HEK293 (cell line): ENCODE results near the gene BAG2.

Experiments
- CTCF ChIA-PET: fragments of 350-600 bp; formaldehyde crosslinking; extraction: SDS; loops from one replicate; lab custom pipeline; 2021; ENCODE audit warnings: antibody characterized with exemption; lab: Yijun Ruan, JAX
- POLR2A ChIA-PET: fragments of 300-600 bp; formaldehyde crosslinking; extraction: SDS; loops from one replicate; lab custom pipeline; 2020; ENCODE audit warnings: antibody characterized with exemption, inconsistent platforms; lab: Yijun Ruan, JAX
- H3K27ac ChIP-seq: fragments of 200-500 bp; sonication (Bioruptor generic); 2 replicates; pipeline ENCODE4 v1.5.1; 2014; ENCODE audit warnings: low read depth, low read length, control low read depth, inconsistent platforms; ENCODE audit errors: extremely low read depth
- H3K36me3 ChIP-seq, 2 experiments: fragments of 200-500 bp in 1 of 2; sonication (Bioruptor generic) in 1 of 2; 1 replicate in 1 of 2; 2 replicates in 1 of 2; pipeline ENCODE4 v1.5.1; 2014 to 2017; ENCODE audit warnings: inconsistent platforms in 2 of 2, low read length in 2 of 2; ENCODE audit not compliant: control insufficient read depth in 2 of 2, insufficient read depth in 1 of 2
- H3K4me1 ChIP-seq: fragments of 200-500 bp; sonication (Bioruptor generic); 2 replicates; pipeline ENCODE4 v1.5.1; 2014; ENCODE audit warnings: mild to moderate bottlenecking, low read length, inconsistent platforms; ENCODE audit not compliant: control insufficient read depth, insufficient read depth
- H3K4me3 ChIP-seq: 2 replicates; pipeline ENCODE4 v1.5.1; 2011; ENCODE audit warnings: low read depth, mild to moderate bottlenecking, control low read depth, low read length, moderate library complexity
- H3K9me3 ChIP-seq: fragments of 200-500 bp; sonication (Bioruptor generic); 2 replicates; pipeline ENCODE4 v1.5.1; 2014; ENCODE audit warnings: low read depth, low read length, inconsistent platforms; ENCODE audit not compliant: control insufficient read depth, insufficient read depth
- FEZF1 ChIP-seq: fragments of 450-650 bp; formaldehyde crosslinking; IDR thresholded peaks from 2 replicates; pipeline ENCODE4 v1.5.1; 2016; ENCODE audit warnings: missing biosample characterization, missing genetic modification characterization
- GFI1B ChIP-seq: fragments of 450-650 bp; formaldehyde crosslinking; IDR thresholded peaks from 2 replicates; pipeline ENCODE4 v1.5.1; 2016; ENCODE audit warnings: missing biosample characterization, missing genetic modification characterization
- IKZF3 ChIP-seq: fragments of 450-650 bp; IDR thresholded peaks from 2 replicates; pipeline ENCODE4 v1.5.0; 2018; ENCODE audit warnings: missing biosample characterization, mild to moderate bottlenecking, missing genetic modification characterization, moderate library complexity
- KLF8 ChIP-seq: fragments of 450-650 bp; formaldehyde crosslinking; IDR thresholded peaks from 2 replicates; pipeline ENCODE4 v1.5.1; 2016; ENCODE audit warnings: missing biosample characterization, missing genetic modification characterization
- SCRT1 ChIP-seq: fragments of 450-650 bp; formaldehyde crosslinking; IDR thresholded peaks from 2 replicates; pipeline ENCODE4 v1.5.1; 2016; ENCODE audit warnings: missing biosample characterization, missing genetic modification characterization, borderline replicate concordance
- TCF7L2 ChIP-seq: IDR thresholded peaks from 2 replicates; pipeline ENCODE4 v1.6.1; 2011; ENCODE audit warnings: low read depth, mild to moderate bottlenecking, inconsistent platforms, low read length, moderate library complexity, borderline replicate concordance
- ZBTB1 ChIP-seq: fragments of 450-650 bp; formaldehyde crosslinking; IDR thresholded peaks from 2 replicates; pipeline ENCODE4 v1.5.1; 2016; ENCODE audit warnings: missing biosample characterization, missing genetic modification characterization
- ZNF16 ChIP-seq: fragments of 450-650 bp; formaldehyde crosslinking; IDR thresholded peaks from 2 replicates; pipeline ENCODE4 v1.5.1; 2016; ENCODE audit warnings: low read depth, missing biosample characterization, missing genetic modification characterization
- ZNF341 ChIP-seq: fragments of 450-650 bp; formaldehyde crosslinking; IDR thresholded peaks from 2 replicates; pipeline ENCODE4; 2016; ENCODE audit warnings: low read depth, missing biosample characterization, missing genetic modification characterization
- ZNF629 ChIP-seq: fragments of 450-650 bp; formaldehyde crosslinking; IDR thresholded peaks from 2 replicates; pipeline ENCODE4 v1.5.1; 2017; ENCODE audit warnings: missing biosample characterization, missing genetic modification characterization
- ZNF660 ChIP-seq: fragments of 450-650 bp; IDR thresholded peaks from 2 replicates; pipeline ENCODE4 v1.5.1; 2018; ENCODE audit warnings: missing biosample characterization, mild to moderate bottlenecking, missing genetic modification characterization
- ZNF837 ChIP-seq: fragments of 450-650 bp; formaldehyde crosslinking; IDR thresholded peaks from 2 replicates; pipeline ENCODE4 v1.5.1; 2016; ENCODE audit warnings: missing biosample characterization, missing genetic modification characterization
- TF ChIP-seq, protein P1 (sequence below): fragments of 450-650 bp; formaldehyde crosslinking; IDR thresholded peaks from 2 replicates; pipeline ENCODE4 v1.5.1; 2017; ENCODE audit warnings: missing biosample characterization, missing genetic modification characterization
- TF ChIP-seq, protein P2 (sequence below): fragments of 450-650 bp; formaldehyde crosslinking; IDR thresholded peaks from 2 replicates; pipeline ENCODE4 v1.5.1; 2016; ENCODE audit warnings: missing biosample characterization, missing genetic modification characterization, low read depth
- TF ChIP-seq, protein P3 (sequence below): fragments of 450-650 bp; formaldehyde crosslinking; IDR thresholded peaks from 2 replicates; pipeline ENCODE4 v1.5.1; 2017; ENCODE audit warnings: missing biosample characterization, missing genetic modification characterization
- TF ChIP-seq, protein P4 (sequence below): fragments of 450-650 bp; formaldehyde crosslinking; IDR thresholded peaks from 2 replicates; pipeline ENCODE4 v1.5.1; 2017; ENCODE audit warnings: missing biosample characterization, missing genetic modification characterization
- TF ChIP-seq, protein P5 (sequence below): fragments of 450-650 bp; formaldehyde crosslinking; IDR thresholded peaks from 2 replicates; pipeline ENCODE4 v1.5.1; 2016; ENCODE audit warnings: missing biosample characterization, missing genetic modification characterization

BAG2 gene

DNA sequence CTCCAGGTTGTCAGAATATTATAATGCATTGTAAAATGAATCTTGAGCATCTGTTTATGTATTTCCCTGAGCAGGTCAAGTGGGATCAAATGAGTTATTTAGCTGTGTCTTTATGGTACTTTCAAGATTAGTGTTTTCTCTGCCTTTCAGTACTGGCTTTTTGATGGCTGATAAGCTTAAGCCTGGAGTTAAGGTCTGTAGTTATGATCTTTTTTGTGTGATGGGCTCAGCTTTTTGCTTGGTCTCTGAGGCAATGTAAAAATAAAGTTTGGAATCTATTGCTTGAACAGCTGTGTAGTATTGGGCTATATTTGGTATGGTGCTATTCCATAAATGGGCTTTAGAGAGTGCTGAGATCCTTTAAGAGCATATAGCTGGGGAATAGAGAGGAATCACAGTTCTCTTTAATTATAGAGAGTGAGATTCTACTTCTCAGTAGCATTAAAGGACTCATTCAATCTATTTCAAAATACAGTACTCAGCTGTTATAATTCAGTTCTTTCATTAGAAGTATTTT, 41.4 kb upstream of the BAG2 start:
- ChIA-PET CTCF (interaction anchor here (0.5 to 1.0 kb wide), 5 partner anchors 11 to 779 kb away, joined by 3 read pairs; no protein-coding TSS in a partner anchor), POLR2A (no interaction called here)
- H3K9me3 ChIP-seq = no peaks in the 10 kb centered on the region
- TF ChIP-seq, protein P1, sequence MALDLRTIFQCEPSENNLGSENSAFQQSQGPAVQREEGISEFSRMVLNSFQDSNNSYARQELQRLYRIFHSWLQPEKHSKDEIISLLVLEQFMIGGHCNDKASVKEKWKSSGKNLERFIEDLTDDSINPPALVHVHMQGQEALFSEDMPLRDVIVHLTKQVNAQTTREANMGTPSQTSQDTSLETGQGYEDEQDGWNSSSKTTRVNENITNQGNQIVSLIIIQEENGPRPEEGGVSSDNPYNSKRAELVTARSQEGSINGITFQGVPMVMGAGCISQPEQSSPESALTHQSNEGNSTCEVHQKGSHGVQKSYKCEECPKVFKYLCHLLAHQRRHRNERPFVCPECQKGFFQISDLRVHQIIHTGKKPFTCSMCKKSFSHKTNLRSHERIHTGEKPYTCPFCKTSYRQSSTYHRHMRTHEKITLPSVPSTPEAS (tag by site-specific recombination) = no peak
- TF ChIP-seq FEZF1 (tag by site-specific recombination) = peak; percentile 24; the same call in 1 of the 2 replicates
- TF ChIP-seq, protein P2, sequence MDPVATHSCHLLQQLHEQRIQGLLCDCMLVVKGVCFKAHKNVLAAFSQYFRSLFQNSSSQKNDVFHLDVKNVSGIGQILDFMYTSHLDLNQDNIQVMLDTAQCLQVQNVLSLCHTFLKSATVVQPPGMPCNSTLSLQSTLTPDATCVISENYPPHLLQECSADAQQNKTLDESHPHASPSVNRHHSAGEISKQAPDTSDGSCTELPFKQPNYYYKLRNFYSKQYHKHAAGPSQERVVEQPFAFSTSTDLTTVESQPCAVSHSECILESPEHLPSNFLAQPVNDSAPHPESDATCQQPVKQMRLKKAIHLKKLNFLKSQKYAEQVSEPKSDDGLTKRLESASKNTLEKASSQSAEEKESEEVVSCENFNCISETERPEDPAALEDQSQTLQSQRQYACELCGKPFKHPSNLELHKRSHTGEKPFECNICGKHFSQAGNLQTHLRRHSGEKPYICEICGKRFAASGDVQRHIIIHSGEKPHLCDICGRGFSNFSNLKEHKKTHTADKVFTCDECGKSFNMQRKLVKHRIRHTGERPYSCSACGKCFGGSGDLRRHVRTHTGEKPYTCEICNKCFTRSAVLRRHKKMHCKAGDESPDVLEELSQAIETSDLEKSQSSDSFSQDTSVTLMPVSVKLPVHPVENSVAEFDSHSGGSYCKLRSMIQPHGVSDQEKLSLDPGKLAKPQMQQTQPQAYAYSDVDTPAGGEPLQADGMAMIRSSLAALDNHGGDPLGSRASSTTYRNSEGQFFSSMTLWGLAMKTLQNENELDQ (tag by site-specific recombination) = no peak
- TF ChIP-seq, protein P3, sequence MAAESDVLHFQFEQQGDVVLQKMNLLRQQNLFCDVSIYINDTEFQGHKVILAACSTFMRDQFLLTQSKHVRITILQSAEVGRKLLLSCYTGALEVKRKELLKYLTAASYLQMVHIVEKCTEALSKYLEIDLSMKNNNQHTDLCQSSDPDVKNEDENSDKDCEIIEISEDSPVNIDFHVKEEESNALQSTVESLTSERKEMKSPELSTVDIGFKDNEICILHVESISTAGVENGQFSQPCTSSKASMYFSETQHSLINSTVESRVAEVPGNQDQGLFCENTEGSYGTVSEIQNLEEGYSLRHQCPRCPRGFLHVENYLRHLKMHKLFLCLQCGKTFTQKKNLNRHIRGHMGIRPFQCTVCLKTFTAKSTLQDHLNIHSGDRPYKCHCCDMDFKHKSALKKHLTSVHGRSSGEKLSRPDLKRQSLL = no peak
- TF ChIP-seq ZNF629 (tag by site-specific recombination) = no peak
- TF ChIP-seq, protein P4, sequence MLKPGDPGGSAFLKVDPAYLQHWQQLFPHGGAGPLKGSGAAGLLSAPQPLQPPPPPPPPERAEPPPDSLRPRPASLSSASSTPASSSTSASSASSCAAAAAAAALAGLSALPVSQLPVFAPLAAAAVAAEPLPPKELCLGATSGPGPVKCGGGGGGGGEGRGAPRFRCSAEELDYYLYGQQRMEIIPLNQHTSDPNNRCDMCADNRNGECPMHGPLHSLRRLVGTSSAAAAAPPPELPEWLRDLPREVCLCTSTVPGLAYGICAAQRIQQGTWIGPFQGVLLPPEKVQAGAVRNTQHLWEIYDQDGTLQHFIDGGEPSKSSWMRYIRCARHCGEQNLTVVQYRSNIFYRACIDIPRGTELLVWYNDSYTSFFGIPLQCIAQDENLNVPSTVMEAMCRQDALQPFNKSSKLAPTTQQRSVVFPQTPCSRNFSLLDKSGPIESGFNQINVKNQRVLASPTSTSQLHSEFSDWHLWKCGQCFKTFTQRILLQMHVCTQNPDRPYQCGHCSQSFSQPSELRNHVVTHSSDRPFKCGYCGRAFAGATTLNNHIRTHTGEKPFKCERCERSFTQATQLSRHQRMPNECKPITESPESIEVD (tag by site-specific recombination) = peak; percentile 39
- H3K27ac ChIP-seq = no peak overlapping the region
- peaks cover 25 to 36% of the 10 kb centered on the region in 2 experiments for H3K36me3 ChIP-seq
- peaks cover 7% of the 10 kb centered on the region; the same call in 1 of the 2 replicates for H3K4me1 ChIP-seq
- no peak overlapping the region for H3K4me3 ChIP-seq

DNA sequence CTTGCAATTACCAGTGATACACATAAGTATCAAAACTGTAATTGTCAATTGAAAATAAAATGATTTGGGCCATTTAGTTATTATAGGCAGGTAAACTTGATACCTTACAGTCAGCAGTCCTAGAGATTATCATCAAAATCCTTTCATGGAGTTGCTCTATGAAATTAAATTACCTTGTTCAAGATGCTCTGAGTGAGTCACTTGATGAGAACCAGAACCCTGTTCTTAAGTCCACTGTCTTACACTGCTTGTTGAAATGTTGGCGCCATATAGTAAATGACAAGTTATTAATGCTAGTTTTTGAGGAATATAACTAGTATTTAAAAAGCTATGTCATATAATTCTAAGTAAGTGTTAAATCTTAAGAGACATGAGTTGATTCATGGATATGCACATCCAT, 37.2 kb upstream of the BAG2 start:
- no peaks in the 10 kb centered on the region for H3K4me1 ChIP-seq
- no peak for TF ChIP-seq ZBTB1 (tag by site-specific recombination)
- no peak for TF ChIP-seq ZNF341
- TF ChIP-seq IKZF3 (tag by site-specific recombination) = no peak
- TF ChIP-seq SCRT1 = no peak
- TF ChIP-seq ZNF660 (tag by site-specific recombination) = no peak
- TF ChIP-seq GFI1B (tag by site-specific recombination) = no peak
- no peak for TF ChIP-seq ZNF837
- no peak for TF ChIP-seq ZNF16
- no peak for TF ChIP-seq KLF8 (tag by site-specific recombination)
- no peak for TF ChIP-seq TCF7L2
- TF ChIP-seq, protein P5, sequence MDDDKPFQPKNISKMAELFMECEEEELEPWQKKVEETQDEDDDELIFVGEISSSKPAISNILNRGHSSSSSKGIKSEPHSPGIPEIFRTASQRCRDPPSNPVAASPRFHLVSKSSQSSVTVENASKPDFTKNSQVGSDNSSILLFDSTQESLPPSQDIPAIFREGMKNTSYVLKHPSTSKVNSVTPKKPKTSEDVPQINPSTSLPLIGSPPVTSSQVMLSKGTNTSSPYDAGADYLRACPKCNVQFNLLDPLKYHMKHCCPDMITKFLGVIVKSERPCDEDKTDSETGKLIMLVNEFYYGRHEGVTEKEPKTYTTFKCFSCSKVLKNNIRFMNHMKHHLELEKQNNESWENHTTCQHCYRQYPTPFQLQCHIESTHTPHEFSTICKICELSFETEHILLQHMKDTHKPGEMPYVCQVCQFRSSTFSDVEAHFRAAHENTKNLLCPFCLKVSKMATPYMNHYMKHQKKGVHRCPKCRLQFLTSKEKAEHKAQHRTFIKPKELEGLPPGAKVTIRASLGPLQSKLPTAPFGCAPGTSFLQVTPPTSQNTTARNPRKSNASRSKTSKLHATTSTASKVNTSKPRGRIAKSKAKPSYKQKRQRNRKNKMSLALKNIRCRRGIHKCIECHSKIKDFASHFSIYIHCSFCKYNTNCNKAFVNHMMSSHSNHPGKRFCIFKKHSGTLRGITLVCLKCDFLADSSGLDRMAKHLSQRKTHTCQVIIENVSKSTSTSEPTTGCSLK (tag by site-specific recombination) = no peak
- ChIA-PET POLR2A (no interaction called here), CTCF (interaction anchor here (0.6 to 1.9 kb wide), 2 partner anchors 181 to 769 kb away, joined by 3 to 8 read pairs; no protein-coding TSS in a partner anchor)
- H3K4me3 ChIP-seq = no peak overlapping the region
- H3K27ac ChIP-seq = no peak overlapping the region
- no peaks in the 10 kb centered on the region for H3K9me3 ChIP-seq
- H3K36me3 ChIP-seq = peaks cover 36 to 41% of the 10 kb centered on the region in 2 experiments
